GM12878 (cell line): ENCODE data around the gene BEGAIN. TPM values are rescaled to one million over a fixed set of nuclear protein-coding genes. Genes with fewer than 3 reads are reported as not detected.

Source experiments
- ASH2L ChIP-seq: fragments of 300-600, 200-600 bp; sonication (generic); IDR thresholded peaks from 2 replicates; pipeline ENCODE4 v1.6.1; 2017; ENCODE audit warnings: low read depth, mild to moderate bottlenecking, borderline replicate concordance
- CHD2 ChIP-seq: IDR thresholded peaks from 2 replicates; pipeline ENCODE4 v1.6.1; 2011; ENCODE audit warnings: low read depth, low read length, improper control_type of control experiment, borderline replicate concordance
- ETV6 ChIP-seq, 2 experiments: fragments of 450-650 bp in 1 of 2; IDR thresholded peaks in 1 of 2; conservative IDR thresholded peaks in 1 of 2; 2 replicates each; pipeline ENCODE4 v1.6.1; 2014; ENCODE audit warnings: antibody characterized with exemption in 1 of 2, borderline replicate concordance in 1 of 2, low read depth in 1 of 2, mild to moderate bottlenecking in 1 of 2, moderate library complexity in 1 of 2
- JUND ChIP-seq: IDR thresholded peaks from 2 replicates; pipeline ENCODE4 v1.6.1; 2012; ENCODE audit warnings: low read depth, mild to moderate bottlenecking, low read length, improper control_type of control experiment, moderate library complexity
- NR2C1 ChIP-seq: fragments of 450-650 bp; IDR thresholded peaks from 2 replicates; pipeline ENCODE4 v1.6.1; 2017; ENCODE audit warnings: antibody characterized with exemption, mild to moderate bottlenecking, moderate library complexity
- NR2C2 ChIP-seq: IDR thresholded peaks from 2 replicates; pipeline ENCODE4 v1.6.1; 2011; ENCODE audit warnings: borderline replicate concordance, low read depth; ENCODE audit not compliant: control insufficient read depth, insufficient read length
- RFX5 ChIP-seq: IDR thresholded peaks from 2 replicates; pipeline ENCODE4 v1.6.1; 2011; ENCODE audit warnings: low read depth, low read length, improper control_type of control experiment
- SMC3 ChIP-seq: IDR thresholded peaks from 2 replicates; pipeline ENCODE4 v1.6.1; 2011; ENCODE audit warnings: low read length, improper control_type of control experiment, borderline replicate concordance
- STAT3 ChIP-seq: IDR thresholded peaks from 2 replicates; pipeline ENCODE4 v1.6.1; 2011; ENCODE audit warnings: low read depth, low read length, improper control_type of control experiment
- polyA plus RNA-seq, 11 experiments: library from polyadenylated mRNA; depleted of rRNA in 4 of 11; unstranded in 6 of 11; stranded (reverse) in 5 of 11; fragments of >200 nt; fragmentation: Nextera tagmentation in 4 of 11; fragmentation: Illumina TruSeq in 1 of 11; extraction: Ambion mirVana in 4 of 11; extraction: Trizol in 1 of 11; gene quantifications; 1 replicate in 1 of 11; 2 replicates in 10 of 11; pipeline versions ENCODE4 v1.2.1 to v1.2.3, GENCODE V29; 2011 to 2016; ENCODE audit warnings: inconsistent platforms in 2 of 11, missing spikeins in 2 of 11, low read depth in 1 of 11
- total RNA-seq, 4 experiments: library from RNA; depleted of rRNA in 3 of 4; stranded (reverse); fragments of >200 nt in 3 of 4; fragmentation: Illumina TruSeq in 1 of 4; extraction: Trizol in 1 of 4; gene quantifications; 2 replicates each; pipeline versions ENCODE4 v1.2.1 to v1.2.3, GENCODE V29; 2013 to 2021
- TF ChIP-seq, protein P1 (sequence below): IDR thresholded peaks from 2 replicates; pipeline ENCODE4 v1.6.1; 2011; ENCODE audit warnings: borderline replicate concordance, low read depth, mild to moderate bottlenecking, moderate library complexity, low read length; ENCODE audit not compliant: insufficient read depth, poor library complexity, severe bottlenecking
- TF ChIP-seq, protein P2 (sequence below): IDR thresholded peaks from 2 replicates; pipeline ENCODE4 v1.6.1; 2012; ENCODE audit warnings: mild to moderate bottlenecking, low read depth, low read length
- TF ChIP-seq, protein P3 (sequence below): fragments of 450-650 bp; formaldehyde crosslinking; IDR thresholded peaks from 2 replicates; pipeline ENCODE4 v1.4.0; 2022; ENCODE audit warnings: mild to moderate bottlenecking, moderate library complexity

Gene BEGAIN
- total and polyA plus RNA-seq, 10 of the 15 experiments (the other 5 are each of a cell fraction or from before 2014, with no cell fraction given) = 0.01 to 0.31 (median 0.06) TPM; not detected in 5

DNA sequence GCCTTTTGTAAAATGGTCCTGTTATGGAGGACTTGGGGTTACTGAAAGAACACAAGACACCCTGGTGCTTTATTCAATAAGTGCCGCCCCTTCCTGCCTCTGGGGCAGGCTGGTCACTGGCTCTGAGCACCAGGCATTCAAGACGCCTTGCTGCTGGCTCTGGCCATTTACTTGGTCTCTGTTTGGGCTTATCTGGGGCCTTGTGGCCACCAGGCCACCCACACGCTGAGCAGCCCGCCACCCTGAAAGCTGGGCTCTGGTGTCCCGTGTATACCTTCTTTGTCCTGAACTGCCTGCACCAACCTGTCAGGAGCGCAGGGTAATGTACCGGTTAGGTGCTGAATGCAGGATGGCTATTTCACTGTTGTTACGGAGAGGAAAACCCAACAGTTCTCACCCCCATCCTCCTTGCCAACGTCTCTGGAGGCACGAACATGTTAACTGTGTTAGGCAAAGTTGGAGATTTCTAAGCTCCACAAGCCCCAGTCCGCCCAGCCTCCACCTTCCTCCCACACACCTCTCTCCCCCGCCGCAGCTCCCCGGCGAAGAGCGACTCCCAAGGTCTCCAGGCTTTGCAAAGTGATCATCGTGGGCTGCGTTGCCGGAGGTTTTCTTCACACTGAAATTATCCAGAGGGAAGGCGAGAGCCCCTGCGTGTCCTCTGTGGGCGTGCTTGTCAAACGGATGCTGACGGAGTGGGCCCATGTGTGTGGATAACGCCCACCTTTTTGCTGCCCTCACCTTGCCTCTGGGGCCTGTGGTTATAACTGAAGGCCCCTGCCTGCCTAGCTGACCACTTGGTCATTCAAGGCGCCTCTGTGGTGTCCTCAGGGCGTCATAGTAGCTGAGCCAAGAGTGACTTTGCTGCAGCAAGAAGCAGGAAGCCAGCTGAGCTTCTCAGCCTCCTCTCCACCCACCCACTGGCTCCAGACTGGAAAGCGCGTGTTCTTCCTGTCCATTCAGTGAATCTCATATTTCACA, 18.8 kb upstream of the BEGAIN start (continued):
- TF ChIP-seq, protein P1, sequence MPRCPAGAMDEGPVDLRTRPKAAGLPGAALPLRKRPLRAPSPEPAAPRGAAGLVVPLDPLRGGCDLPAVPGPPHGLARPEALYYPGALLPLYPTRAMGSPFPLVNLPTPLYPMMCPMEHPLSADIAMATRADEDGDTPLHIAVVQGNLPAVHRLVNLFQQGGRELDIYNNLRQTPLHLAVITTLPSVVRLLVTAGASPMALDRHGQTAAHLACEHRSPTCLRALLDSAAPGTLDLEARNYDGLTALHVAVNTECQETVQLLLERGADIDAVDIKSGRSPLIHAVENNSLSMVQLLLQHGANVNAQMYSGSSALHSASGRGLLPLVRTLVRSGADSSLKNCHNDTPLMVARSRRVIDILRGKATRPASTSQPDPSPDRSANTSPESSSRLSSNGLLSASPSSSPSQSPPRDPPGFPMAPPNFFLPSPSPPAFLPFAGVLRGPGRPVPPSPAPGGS = no peak
- no peak for TF ChIP-seq SMC3
- TF ChIP-seq, protein P2, sequence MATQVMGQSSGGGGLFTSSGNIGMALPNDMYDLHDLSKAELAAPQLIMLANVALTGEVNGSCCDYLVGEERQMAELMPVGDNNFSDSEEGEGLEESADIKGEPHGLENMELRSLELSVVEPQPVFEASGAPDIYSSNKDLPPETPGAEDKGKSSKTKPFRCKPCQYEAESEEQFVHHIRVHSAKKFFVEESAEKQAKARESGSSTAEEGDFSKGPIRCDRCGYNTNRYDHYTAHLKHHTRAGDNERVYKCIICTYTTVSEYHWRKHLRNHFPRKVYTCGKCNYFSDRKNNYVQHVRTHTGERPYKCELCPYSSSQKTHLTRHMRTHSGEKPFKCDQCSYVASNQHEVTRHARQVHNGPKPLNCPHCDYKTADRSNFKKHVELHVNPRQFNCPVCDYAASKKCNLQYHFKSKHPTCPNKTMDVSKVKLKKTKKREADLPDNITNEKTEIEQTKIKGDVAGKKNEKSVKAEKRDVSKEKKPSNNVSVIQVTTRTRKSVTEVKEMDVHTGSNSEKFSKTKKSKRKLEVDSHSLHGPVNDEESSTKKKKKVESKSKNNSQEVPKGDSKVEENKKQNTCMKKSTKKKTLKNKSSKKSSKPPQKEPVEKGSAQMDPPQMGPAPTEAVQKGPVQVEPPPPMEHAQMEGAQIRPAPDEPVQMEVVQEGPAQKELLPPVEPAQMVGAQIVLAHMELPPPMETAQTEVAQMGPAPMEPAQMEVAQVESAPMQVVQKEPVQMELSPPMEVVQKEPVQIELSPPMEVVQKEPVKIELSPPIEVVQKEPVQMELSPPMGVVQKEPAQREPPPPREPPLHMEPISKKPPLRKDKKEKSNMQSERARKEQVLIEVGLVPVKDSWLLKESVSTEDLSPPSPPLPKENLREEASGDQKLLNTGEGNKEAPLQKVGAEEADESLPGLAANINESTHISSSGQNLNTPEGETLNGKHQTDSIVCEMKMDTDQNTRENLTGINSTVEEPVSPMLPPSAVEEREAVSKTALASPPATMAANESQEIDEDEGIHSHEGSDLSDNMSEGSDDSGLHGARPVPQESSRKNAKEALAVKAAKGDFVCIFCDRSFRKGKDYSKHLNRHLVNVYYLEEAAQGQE = no peak
- TF ChIP-seq CHD2 = no peak
- no peak for TF ChIP-seq NR2C2
- no peak for TF ChIP-seq STAT3
- no peak for TF ChIP-seq ASH2L
- no peak for TF ChIP-seq JUND
- no peak for TF ChIP-seq NR2C1
- no peak for TF ChIP-seq RFX5
- TF ChIP-seq ETV6 (conservative IDR thresholded peaks at IDR 0.05 in 1 of 2, IDR thresholded peaks at IDR 0.05 in 1 of 2; ENCODE audit: borderline replicate concordance in 1 of 2, low read depth in 1 of 2) = no peak
- TF ChIP-seq, protein P3, sequence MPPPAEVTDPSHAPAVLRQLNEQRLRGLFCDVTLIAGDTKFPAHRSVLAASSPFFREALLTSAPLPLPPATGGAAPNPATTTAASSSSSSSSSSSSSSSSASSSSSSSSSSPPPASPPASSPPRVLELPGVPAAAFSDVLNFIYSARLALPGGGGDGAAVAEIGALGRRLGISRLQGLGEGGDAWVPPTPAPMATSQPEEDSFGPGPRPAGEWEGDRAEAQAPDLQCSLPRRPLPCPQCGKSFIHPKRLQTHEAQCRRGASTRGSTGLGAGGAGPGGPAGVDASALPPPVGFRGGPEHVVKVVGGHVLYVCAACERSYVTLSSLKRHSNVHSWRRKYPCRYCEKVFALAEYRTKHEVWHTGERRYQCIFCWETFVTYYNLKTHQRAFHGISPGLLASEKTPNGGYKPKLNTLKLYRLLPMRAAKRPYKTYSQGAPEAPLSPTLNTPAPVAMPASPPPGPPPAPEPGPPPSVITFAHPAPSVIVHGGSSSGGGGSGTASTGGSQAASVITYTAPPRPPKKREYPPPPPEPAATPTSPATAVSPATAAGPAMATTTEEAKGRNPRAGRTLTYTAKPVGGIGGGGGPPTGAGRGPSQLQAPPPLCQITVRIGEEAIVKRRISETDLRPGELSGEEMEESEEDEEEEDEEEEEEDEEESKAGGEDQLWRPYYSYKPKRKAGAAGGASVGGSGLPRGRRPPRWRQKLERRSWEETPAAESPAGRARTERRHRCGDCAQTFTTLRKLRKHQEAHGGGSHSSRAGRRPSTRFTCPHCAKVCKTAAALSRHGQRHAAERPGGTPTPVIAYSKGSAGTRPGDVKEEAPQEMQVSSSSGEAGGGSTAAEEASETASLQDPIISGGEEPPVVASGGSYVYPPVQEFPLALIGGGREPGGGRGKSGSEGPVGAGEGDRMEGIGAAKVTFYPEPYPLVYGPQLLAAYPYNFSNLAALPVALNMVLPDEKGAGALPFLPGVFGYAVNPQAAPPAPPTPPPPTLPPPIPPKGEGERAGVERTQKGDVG (CRISPR knock-in tag) = no peak
